Neural progenitor cell (in vitro differentiated cells): Measurements from ENCODE around the gene HS3ST2. TPM values are rescaled to one million over a fixed set of nuclear protein-coding genes. Genes with fewer than 3 reads are reported as not detected.

ENCODE experiments used
- DNase-seq: peaks from one replicate; pipeline ENCODE4 v3.0.0-alpha.2; 2016; ENCODE audit warnings: low spot score
- H2AFZ ChIP-seq: fragments of 200-600 bp; sonication (generic); replicated peaks from 2 replicates; pipeline ENCODE4 v1.6.1; 2016; ENCODE audit warnings: antibody characterized with exemption
- H3F3A ChIP-seq: fragments of 200-600 bp; sonication (generic); 2 replicates; pipeline ENCODE4 v1.6.1; 2016; ENCODE audit warnings: antibody characterized with exemption, low read depth
- H3K27ac ChIP-seq: fragments of 200-600 bp; sonication (generic); 2 replicates; pipeline ENCODE4 v1.5.1; 2016; ENCODE audit warnings: mild to moderate bottlenecking
- H3K27me3 ChIP-seq: fragments of 200-600 bp; sonication (generic); 2 replicates; pipeline ENCODE4 v1.6.1; 2016; ENCODE audit warnings: mild to moderate bottlenecking, moderate library complexity
- H3K36me3 ChIP-seq: fragments of 200-600 bp; sonication (generic); 2 replicates; pipeline ENCODE4 v1.5.1; 2016
- H3K4me1 ChIP-seq: fragments of 200-600 bp; sonication (generic); 2 replicates; pipeline ENCODE4 v1.6.1; 2016; ENCODE audit warnings: mixed run types
- H3K4me2 ChIP-seq: fragments of 200-600 bp; sonication (generic); 2 replicates; pipeline ENCODE4 v1.6.1; 2016
- H3K4me3 ChIP-seq: fragments of 200-600 bp; sonication (generic); 2 replicates; pipeline ENCODE4 v1.5.1; 2016
- H3K79me2 ChIP-seq: fragments of 200-600 bp; sonication (generic); 2 replicates; pipeline ENCODE4 v1.6.1; 2016; ENCODE audit warnings: low read depth
- H3K9ac ChIP-seq: fragments of 200-600 bp; sonication (generic); 2 replicates; pipeline ENCODE4 v1.6.1; 2016
- H3K9me3 ChIP-seq: fragments of 200-600 bp; sonication (generic); 2 replicates; pipeline ENCODE4 v1.5.1; 2016; ENCODE audit warnings: low read depth
- H4K20me1 ChIP-seq: fragments of 200-600 bp; sonication (generic); 2 replicates; pipeline ENCODE4 v1.6.1; 2016; ENCODE audit warnings: low read depth
- H3K27ac Mint-ChIP-seq: 3 replicates; pipeline ENCODE4 v1.8.0; 2021; ENCODE audit warnings: mixed read lengths
- H3K27me3 Mint-ChIP-seq: 2 replicates; pipeline ENCODE4 v1.8.0; 2022; ENCODE audit warnings: low read depth, mild to moderate bottlenecking, inconsistent platforms, moderate library complexity, mixed read lengths; ENCODE audit not compliant: insufficient read depth
- H3K36me3 Mint-ChIP-seq: 3 replicates; pipeline ENCODE4 v1.8.0; 2021; ENCODE audit warnings: mixed read lengths
- H3K4me1 Mint-ChIP-seq: 3 replicates; pipeline ENCODE4 v1.8.0; 2021; ENCODE audit warnings: mixed read lengths
- H3K4me3 Mint-ChIP-seq: 3 replicates; pipeline ENCODE4 v1.8.0; 2021; ENCODE audit warnings: mild to moderate bottlenecking, moderate library complexity, mixed read lengths
- H3K9me3 Mint-ChIP-seq: 3 replicates; pipeline ENCODE4 v1.8.0; 2020; ENCODE audit warnings: mixed read lengths
- EZH2 ChIP-seq: fragments of 200-600 bp; sonication (generic); IDR thresholded peaks from 2 replicates; pipeline ENCODE4 v1.6.1; 2017; ENCODE audit warnings: antibody characterized with exemption, mild to moderate bottlenecking, moderate library complexity
- EZH2phosphoT487 ChIP-seq: fragments of 200-600 bp; sonication (generic); IDR thresholded peaks from 2 replicates; pipeline ENCODE4 v1.6.1; 2017; ENCODE audit warnings: antibody characterized with exemption
- total RNA-seq: library from RNA; depleted of rRNA; stranded (reverse); fragments of >200 nt; gene quantifications from 2 replicates; pipeline ENCODE4 v1.2.3, GENCODE V29; 2015; ENCODE audit warnings: low replicate concordance
- TF ChIP-seq, protein P1 (sequence below): fragments of 200-600 bp; sonication (generic); IDR thresholded peaks from 2 replicates; pipeline ENCODE4 v1.5.1; 2017; ENCODE audit warnings: antibody characterized with exemption, mild to moderate bottlenecking

The HS3ST2 gene
- total RNA-seq, 1 donor from 2014 or later: not detected

DNA sequence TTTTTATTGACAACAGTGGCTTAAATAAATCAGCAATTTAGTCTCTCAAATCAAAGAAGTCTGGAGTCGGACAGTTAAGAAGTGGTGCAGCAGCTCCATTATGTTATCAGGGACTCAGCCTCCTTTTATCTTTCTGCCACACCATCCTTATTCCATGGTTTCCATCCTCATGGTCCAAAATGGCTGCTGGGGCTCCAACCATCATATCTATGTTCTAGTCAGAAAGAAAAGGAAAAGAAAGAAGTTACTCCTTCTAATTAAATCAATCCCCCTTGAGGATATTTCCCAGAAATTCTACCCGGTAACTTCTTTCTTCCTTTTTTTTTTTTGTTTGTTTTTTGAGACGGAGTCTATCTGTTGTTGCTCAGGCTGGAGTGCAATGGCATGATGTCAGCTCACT is 109.5 kb downstream of the HS3ST2 start:
- Histone ChIP-seq H3K9me3 (no peaks in the 10 kb centered on the region), H4K20me1 (no peaks in the 10 kb centered on the region), H3K79me2 (no peaks in the 10 kb centered on the region), H3K27me3 (no peaks in the 10 kb centered on the region), H2AFZ (no peak overlapping the region), H3K4me3 (no peak overlapping the region), H3K4me2 (no peak overlapping the region), H3F3A (no peaks in the 10 kb centered on the region), H3K36me3 (no peaks in the 10 kb centered on the region), H3K27ac (no peak overlapping the region), H3K9ac (no peak overlapping the region), H3K4me1 (no peaks in the 10 kb centered on the region)
- Mint-ChIP-seq H3K27ac (no peak overlapping the region), H3K4me1 (peaks cover 10% of the 10 kb centered on the region), H3K9me3 (no peaks in the 10 kb centered on the region), H3K36me3 (no peaks in the 10 kb centered on the region), H3K4me3 (no peak overlapping the region), H3K27me3 (peaks cover 5% of the 10 kb centered on the region)
- DNase-seq: no peak
- TF ChIP-seq EZH2 (no peak), EZH2phosphoT487 (no peak)
- TF ChIP-seq, protein P1, sequence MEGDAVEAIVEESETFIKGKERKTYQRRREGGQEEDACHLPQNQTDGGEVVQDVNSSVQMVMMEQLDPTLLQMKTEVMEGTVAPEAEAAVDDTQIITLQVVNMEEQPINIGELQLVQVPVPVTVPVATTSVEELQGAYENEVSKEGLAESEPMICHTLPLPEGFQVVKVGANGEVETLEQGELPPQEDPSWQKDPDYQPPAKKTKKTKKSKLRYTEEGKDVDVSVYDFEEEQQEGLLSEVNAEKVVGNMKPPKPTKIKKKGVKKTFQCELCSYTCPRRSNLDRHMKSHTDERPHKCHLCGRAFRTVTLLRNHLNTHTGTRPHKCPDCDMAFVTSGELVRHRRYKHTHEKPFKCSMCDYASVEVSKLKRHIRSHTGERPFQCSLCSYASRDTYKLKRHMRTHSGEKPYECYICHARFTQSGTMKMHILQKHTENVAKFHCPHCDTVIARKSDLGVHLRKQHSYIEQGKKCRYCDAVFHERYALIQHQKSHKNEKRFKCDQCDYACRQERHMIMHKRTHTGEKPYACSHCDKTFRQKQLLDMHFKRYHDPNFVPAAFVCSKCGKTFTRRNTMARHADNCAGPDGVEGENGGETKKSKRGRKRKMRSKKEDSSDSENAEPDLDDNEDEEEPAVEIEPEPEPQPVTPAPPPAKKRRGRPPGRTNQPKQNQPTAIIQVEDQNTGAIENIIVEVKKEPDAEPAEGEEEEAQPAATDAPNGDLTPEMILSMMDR: no peak

- H3K4me3 Mint-ChIP-seq: no peak overlapping the region
- Histone ChIP-seq H4K20me1 (no peaks in the 10 kb centered on the region), H3K79me2 (no peaks in the 10 kb centered on the region), H3K36me3 (no peaks in the 10 kb centered on the region), H3K9me3 (no peaks in the 10 kb centered on the region), H3F3A (no peaks in the 10 kb centered on the region), H3K4me1 (no peaks in the 10 kb centered on the region), H3K4me2 (no peak overlapping the region), H3K27ac (no peak overlapping the region), H3K9ac (no peak overlapping the region), H3K27me3 (no peaks in the 10 kb centered on the region), H2AFZ (no peak overlapping the region), H3K4me3 (no peak overlapping the region)
- no peaks in the 10 kb centered on the region for H3K36me3 Mint-ChIP-seq
- DNase-seq: no peak
- peaks cover 10% of the 10 kb centered on the region for H3K4me1 Mint-ChIP-seq
- H3K27me3 Mint-ChIP-seq: peaks cover 3% of the 10 kb centered on the region
- H3K9me3 Mint-ChIP-seq: no peaks in the 10 kb centered on the region
- no peak overlapping the region for H3K27ac Mint-ChIP-seq
- no peak for TF ChIP-seq EZH2phosphoT487
- TF ChIP-seq, protein P1: no peak
- TF ChIP-seq EZH2: no peak
These were observed 110.5 kb downstream of the HS3ST2 start for GRCh38 chr16:22924492-22924891.

DNA sequence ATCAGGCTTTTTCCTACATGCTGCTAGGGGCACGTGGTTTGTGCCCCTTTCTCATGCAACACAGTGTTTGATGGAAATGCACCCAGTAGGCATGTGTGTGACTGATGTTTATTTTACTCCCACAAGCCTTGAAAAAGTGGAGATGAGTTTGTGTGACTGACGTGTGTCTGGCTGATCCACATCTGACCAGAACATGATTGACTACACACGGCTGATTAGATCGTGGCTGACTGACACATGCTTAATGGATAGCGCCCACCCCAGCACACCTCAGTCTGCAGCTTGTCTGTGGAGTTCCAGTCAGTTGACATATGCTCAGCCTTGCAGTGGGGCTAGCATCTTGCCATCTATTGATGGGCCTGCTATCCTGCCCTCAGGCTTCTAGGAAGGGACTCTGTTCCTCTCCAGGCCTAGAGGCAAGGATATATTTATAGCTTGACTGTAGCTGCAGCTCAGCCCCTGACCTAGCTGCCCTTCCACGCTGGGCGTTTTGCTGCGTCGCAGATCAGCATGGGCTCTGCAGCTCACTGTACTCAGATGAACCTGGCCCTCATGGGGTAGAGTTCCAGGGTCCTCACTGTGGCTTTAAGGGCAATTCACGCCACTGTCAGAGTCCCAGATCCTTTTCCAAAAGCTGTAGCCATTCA is 112.3 kb downstream of the HS3ST2 start:
- no peak overlapping the region for H2AFZ ChIP-seq
- H3K27me3 Mint-ChIP-seq: peaks cover 3% of the 10 kb centered on the region
- no peak overlapping the region for H3K9ac ChIP-seq

More for the DNA sequence above, 112.3 kb downstream of the HS3ST2 start:
- H3F3A ChIP-seq: no peaks in the 10 kb centered on the region
- DNase-seq: no peak
- H3K27me3 ChIP-seq: no peaks in the 10 kb centered on the region
- no peak overlapping the region for H3K4me2 ChIP-seq
- H3K4me3 ChIP-seq: no peak overlapping the region
- H3K9me3 Mint-ChIP-seq: no peaks in the 10 kb centered on the region
- no peaks in the 10 kb centered on the region for H3K36me3 Mint-ChIP-seq
- H3K27ac ChIP-seq: no peak overlapping the region
- H3K79me2 ChIP-seq: no peaks in the 10 kb centered on the region
- no peaks in the 10 kb centered on the region for H3K36me3 ChIP-seq
- H3K4me1 Mint-ChIP-seq: peaks cover 10% of the 10 kb centered on the region
- no peaks in the 10 kb centered on the region for H3K4me1 ChIP-seq
- no peak for TF ChIP-seq EZH2phosphoT487
- no peak for TF ChIP-seq EZH2
- TF ChIP-seq, protein P1: no peak
- no peak overlapping the region for H3K4me3 Mint-ChIP-seq
- H3K27ac Mint-ChIP-seq: no peak overlapping the region
- H3K9me3 ChIP-seq: no peaks in the 10 kb centered on the region
- no peaks in the 10 kb centered on the region for H4K20me1 ChIP-seq
